Activated CD4-positive, alpha-beta T cell treated with anti-CD3 and anti-CD28 coated beads, Interleukin-2, amount 50 U/mL, for 16 hours (primary cell): ENCODE data around the gene HTT.

ENCODE experiments used
- DNase-seq: peaks from one replicate; pipeline ENCODE4 v3.0.0-alpha.2; 2020

The HTT gene

DNA sequence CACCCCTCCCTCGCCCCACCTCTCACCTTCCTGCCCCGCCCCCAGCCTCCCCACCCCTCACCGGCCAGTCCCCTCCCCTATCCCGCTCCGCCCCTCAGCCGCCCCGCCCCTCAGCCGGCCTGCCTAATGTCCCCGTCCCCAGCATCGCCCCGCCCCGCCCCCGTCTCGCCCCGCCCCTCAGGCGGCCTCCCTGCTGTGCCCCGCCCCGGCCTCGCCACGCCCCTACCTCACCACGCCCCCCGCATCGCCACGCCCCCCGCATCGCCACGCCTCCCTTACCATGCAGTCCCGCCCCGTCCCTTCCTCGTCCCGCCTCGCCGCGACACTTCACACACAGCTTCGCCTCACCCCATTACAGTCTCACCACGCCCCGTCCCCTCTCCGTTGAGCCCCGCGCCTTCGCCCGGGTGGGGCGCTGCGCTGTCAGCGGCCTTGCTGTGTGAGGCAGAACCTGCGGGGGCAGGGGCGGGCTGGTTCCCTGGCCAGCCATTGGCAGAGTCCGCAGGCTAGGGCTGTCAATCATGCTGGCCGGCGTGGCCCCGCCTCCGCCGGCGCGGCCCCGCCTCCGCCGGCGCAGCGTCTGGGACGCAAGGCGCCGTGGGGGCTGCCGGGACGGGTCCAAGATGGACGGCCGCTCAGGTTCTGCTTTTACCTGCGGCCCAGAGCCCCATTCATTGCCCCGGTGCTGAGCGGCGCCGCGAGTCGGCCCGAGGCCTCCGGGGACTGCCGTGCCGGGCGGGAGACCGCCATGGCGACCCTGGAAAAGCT, at the start of gene HTT, which contains the start of gene HTT-AS:
HTT (plus strand) TSS at position 604 of the 768 bp plus-strand sequence; CDS start at position 749, 145 bp downstream.
HTT-AS (minus strand) TSS at position 461 of the 768 bp plus-strand sequence.
- DNase-seq = peak; percentile 97

DNA sequence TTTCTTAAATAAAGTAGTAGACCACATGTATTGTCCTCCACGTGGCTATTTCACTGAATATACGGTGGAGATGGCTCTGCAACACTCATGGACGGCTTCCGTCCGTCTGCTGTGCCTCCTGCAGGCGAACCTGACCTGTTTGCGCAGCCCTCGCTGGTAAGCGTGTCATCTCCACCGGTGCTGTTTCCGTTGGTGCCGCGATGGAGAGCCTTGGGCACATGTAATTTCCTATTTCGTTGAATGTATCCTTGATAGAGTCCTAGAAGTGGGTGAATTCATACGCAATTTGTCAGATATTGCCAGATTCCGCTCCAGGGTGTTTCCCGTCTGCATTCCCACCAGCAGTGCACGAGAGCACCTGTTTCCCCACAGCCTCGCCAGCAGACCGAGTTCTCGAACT, 48.6 kb upstream of the HTT start:
- no peak for DNase-seq

GRCh38 chr4:3026540-3026939, 47.9 kb upstream of the HTT start:
- DNase-seq = no peak

- no peak for DNase-seq
Observed at GRCh38 chr4:3029464-3029863, 45.0 kb upstream of the HTT start.

GRCh38 chr4:3030566-3031356, 43.7 kb upstream of the HTT start:
- no peak for DNase-seq

DNA sequence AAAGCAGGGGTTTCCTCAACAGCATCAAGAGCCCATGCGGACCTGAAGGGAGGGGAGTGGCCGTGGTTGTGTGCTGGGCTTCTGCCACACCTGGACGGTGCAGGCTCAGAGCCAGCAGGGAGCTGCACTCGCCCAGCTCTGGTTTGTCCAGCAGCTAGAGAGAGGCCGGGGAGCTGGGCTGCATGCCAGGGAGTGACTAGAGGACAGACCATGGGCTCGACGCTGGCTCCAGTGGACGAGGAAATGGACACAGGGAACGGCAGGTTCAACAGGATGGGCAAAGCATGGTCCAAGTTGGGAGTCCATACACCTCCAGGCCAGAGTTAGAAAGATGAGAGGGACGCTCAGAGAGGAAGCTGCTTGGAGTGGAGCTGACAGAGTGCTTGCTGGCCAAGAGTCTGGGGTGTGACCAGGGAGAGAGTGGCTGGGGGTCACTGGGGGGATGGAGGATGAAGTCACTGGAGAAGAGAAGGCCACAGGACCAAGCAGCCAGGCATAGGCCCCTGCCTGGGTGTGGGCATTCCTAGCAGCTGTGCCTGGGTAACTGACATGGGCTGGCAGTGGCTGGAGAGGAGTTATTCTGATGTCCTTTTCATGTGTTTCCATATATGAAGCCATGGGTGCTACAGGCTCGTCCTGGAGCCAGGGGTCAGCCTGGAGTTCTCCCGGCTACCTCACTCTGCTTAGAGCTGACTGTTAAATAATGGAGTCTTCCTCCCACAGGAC, 43.0 kb upstream of the HTT start:
- no peak for DNase-seq

DNA sequence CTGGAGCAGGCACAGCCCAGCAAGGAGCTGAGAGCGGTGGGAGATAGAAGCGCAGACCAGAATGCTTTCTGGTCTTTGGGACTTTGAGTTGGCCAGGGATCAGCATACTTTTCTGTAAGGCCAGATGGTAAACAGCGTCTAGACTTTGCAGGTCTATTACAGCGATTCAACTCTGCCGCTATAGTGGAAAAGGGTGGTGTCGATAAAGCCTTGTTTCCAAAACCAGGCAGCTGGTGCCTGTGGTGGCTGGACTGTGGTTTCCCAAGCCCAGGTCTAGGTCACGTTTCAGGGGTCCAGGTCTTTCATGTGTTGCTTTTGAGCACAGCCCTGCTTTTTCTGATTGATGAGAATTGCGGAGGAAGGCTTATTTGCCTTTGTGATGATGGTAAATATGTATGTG, 40.2 kb upstream of the HTT start:
- no peak for DNase-seq

GRCh38 chr4:3035249-3035648, 39.2 kb upstream of the HTT start:
- no peak for DNase-seq

GRCh38 chr4:3035674-3036073, 38.8 kb upstream of the HTT start:
- no peak for DNase-seq

- no peak for DNase-seq
Observed at GRCh38 chr4:3036131-3036952, 38.1 kb upstream of the HTT start.

DNA sequence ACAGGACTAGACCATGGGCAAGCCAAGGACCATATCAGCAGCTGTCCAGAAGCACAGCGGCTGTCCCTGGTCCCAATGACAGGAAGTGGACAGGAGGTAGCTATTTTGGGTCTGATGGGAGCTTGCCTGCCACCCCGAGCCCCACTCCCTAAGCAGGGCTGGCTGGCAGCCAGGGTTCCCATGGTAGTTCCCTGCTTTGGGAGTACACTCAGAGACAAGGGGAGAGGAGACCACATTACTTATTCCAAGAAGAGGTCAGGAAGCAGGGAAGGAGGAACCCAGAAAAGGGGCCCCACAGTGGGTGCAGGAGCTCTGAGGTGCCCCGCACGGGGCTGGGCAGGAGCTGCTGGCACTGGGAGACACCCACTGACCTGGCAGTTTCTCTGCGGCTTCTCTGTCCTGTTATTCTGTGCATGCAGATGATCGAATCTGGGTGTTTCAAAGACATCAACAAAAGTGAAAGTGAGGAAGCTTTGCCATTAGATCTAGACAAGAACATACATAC, 36.5 kb upstream of the HTT start:
- peak; percentile 21 for DNase-seq

GRCh38 chr4:3039706-3040366, 34.6 kb upstream of the HTT start:
- no peak for DNase-seq

DNA sequence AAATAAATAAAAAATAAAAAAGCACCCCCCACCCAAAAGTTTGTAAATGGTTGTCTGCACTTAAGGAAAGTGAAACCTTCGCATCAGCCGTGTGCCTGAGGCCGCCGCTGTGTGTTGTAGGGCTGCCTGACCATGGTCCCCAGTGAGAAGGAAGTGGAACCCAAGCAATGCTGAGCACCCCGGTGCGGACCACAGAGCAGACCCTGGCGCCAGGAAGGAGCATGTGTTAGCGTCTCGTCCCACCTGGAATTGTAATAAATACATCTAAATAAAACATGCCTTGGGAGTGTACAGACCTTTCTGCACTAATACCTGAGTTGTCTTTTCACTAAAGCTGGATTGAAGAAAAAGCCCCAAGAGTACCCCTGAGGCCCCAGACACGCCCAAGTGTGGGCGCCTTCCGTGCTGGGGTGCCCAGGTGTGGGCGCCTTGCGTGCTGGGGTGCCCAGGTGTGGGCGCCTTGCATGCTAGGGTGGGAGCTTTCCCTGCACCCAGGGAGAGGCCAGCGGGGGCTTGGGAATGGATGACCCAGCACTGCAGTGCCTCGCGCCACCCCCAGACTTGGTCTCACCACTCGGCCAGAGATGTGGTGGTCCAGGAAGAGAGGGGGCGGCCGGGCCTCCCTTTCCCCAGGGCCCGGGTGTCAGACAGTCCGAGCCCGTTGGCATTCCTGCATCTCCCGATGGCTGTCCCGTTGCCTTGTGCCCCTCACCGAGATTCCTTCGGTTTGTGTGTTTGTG, 33.9 kb upstream of the HTT start:
- no peak for DNase-seq

DNA sequence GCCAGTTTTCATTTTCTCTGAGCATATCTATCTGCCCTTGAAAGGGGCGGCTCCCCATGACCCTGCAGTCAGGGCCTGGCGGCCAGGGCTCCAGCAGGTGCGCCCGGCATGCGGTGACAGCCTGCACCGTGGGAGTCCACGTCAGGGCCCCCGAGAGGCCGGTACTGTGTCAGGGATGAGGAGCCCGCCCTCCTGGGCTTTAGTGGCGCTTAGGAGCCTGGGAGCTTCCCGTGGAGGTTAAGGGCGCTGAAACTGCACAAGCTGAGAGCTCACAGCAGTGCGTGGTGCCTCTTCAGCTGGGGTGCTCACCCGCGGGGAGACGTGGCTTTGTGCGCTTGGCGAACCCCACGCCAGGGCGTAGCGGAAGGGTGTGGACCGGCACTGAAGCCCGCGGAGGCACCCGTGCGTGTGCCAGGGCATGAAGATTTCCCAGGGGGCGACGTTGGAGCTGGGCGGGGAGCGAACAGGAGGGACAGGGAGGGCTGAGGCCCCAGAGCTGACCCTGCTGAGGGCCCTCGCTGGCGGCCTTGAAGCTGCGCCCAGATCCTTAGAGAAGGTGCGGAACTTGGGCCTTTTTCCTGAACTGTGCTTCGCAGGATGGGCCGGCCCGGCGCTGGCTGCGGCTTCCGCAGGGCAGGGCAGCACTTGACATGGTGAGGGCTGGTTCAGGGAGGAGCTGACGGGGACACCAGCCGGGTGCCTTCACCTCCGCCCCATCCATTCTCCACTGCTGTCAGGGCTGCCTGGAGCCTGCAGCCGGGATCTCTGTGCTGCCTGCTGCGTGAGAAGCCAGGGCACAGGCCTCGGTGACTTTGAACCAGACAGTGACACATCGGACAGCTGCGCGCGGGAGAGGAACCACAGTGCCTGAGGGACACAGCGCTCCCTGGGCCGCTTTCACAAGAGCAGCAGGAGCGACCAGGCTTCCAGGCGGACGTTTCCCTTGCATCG, 33.0 kb upstream of the HTT start:
- peak; percentile 30 for DNase-seq

DNA sequence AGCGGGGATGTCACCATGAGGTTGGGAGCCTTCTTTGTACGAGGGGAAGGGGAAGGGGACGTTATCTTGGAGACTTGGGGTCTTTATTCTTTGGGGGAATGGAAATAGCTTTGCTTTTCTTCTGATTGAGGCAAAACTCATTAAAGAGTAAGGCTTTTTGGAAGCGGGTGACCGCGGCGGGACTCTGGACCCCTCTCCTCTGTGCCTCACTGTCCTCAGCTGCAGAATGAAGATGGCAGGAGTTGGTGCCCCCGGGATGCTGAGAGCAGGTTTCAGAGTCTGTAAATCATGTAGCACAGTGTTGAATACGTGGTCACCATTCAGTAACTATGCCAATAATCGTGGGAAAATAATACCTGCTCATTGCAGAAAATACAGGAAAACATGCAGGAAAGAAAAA, 32.3 kb upstream of the HTT start:
- no peak for DNase-seq

- DNase-seq = no peak
Observed at GRCh38 chr4:3043282-3044020, 31.0 kb upstream of the HTT start.

- peak; percentile 55 for DNase-seq
Observed at GRCh38 chr4:3044870-3045819, 29.3 kb upstream of the HTT start.

DNA sequence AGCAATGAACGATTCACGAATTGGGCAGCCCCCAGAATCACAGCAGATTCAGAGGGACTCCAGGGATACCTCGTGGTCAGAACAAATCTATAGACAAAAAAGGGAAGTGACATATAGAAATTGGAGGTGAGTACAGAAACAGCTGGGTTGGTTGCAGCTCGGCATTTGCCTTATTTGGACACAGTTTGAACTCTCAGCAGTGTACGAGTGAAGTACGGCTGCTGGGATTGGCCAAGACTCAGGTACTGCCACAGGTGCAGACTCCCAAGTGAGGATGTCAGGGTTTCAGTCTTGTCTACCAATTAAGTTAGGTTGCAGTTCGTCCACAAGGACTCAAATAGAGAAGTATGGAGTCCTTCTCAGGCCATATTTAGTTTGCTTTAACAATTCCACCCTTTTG, 28.3 kb upstream of the HTT start:
- no peak for DNase-seq
